ENCODE results near the gene ADSS2. TPM values are rescaled to one million over a fixed set of nuclear protein-coding genes. Genes with fewer than 3 reads are reported as not detected.

Gene ADSS2
- total RNA-seq, 1 donor from 2014 or later = 38.7 TPM

GRCh38 chr1:244442850-244443249 lies 8.9 kb downstream of the ADSS2 start:
- DNase-seq (ENCODE audit: extremely low spot score, unreplicated experiment) = no peak
- TF ChIP-seq, protein P1, sequence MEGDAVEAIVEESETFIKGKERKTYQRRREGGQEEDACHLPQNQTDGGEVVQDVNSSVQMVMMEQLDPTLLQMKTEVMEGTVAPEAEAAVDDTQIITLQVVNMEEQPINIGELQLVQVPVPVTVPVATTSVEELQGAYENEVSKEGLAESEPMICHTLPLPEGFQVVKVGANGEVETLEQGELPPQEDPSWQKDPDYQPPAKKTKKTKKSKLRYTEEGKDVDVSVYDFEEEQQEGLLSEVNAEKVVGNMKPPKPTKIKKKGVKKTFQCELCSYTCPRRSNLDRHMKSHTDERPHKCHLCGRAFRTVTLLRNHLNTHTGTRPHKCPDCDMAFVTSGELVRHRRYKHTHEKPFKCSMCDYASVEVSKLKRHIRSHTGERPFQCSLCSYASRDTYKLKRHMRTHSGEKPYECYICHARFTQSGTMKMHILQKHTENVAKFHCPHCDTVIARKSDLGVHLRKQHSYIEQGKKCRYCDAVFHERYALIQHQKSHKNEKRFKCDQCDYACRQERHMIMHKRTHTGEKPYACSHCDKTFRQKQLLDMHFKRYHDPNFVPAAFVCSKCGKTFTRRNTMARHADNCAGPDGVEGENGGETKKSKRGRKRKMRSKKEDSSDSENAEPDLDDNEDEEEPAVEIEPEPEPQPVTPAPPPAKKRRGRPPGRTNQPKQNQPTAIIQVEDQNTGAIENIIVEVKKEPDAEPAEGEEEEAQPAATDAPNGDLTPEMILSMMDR (conservative IDR thresholded peaks at IDR 0.05) = no peak
- H3K27me3 Mint-ChIP-seq = no peaks in the 10 kb centered on the region
- no peak overlapping the region for H3K4me3 Mint-ChIP-seq
- H3K9me3 Mint-ChIP-seq = no peaks in the 10 kb centered on the region
- H3K27ac Mint-ChIP-seq = no peak overlapping the region
- H3K4me1 Mint-ChIP-seq (ENCODE audit: unreplicated experiment) = peaks cover 27% of the 10 kb centered on the region
- peaks cover 4% of the 10 kb centered on the region for H3K36me3 Mint-ChIP-seq

DNA sequence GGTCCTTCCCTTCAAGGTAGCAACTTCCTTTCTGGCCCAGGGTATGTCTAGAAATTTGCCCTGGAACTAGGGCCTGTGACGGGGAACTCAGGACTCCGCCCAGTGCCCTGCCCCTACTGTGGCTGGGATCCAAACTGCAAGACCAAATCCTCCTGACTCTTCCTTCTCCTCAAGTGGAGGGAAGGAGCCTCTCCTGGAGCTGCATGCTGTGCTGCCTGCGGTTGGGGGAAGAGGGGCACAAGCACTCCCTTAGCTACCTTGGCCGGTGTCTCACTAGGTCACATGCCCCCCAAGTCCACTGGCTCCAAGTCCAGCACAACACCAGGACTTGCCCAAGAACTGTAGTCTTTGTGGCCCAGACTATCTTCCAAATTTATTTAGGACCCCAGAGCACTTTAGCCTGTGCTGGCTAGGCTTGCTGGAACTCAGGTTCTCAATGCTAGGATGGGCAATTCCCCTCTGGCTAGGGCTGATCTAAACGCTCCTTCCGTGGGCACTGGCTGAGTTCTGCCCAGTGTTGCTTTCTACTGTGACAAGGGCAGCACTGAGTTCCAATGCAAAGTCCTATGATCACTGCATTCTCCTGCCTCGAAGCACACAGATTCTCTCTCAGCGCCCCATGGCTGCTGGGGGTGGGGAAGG lies 12.2 kb downstream of the ADSS2 start:
- DNase-seq (ENCODE audit: extremely low spot score, unreplicated experiment) = no peak
- Mint-ChIP-seq H3K4me1 (ENCODE audit: unreplicated experiment) (peaks cover 14% of the 10 kb centered on the region), H3K27me3 (no peaks in the 10 kb centered on the region), H3K36me3 (peaks cover 11% of the 10 kb centered on the region), H3K9me3 (no peaks in the 10 kb centered on the region), H3K4me3 (no peak overlapping the region), H3K27ac (no peak overlapping the region)
- TF ChIP-seq, protein P1 (conservative IDR thresholded peaks at IDR 0.05) = no peak

GRCh38 chr1:244437086-244437468 lies 14.6 kb downstream of the ADSS2 start:
- no peaks in the 10 kb centered on the region for H3K27me3 Mint-ChIP-seq
- no peak overlapping the region for H3K27ac Mint-ChIP-seq
- H3K9me3 Mint-ChIP-seq = no peaks in the 10 kb centered on the region
- H3K4me1 Mint-ChIP-seq (ENCODE audit: unreplicated experiment) = peaks cover 14% of the 10 kb centered on the region
- H3K36me3 Mint-ChIP-seq = peaks cover 13% of the 10 kb centered on the region
- DNase-seq (ENCODE audit: extremely low spot score, unreplicated experiment) = no peak
- TF ChIP-seq, protein P1 (conservative IDR thresholded peaks at IDR 0.05) = no peak
- H3K4me3 Mint-ChIP-seq = no peak overlapping the region

GRCh38 chr1:244436336-244437085 lies 15.2 kb downstream of the ADSS2 start:
- H3K36me3 Mint-ChIP-seq = peaks cover 13% of the 10 kb centered on the region
- DNase-seq (ENCODE audit: extremely low spot score, unreplicated experiment) = no peak
- no peaks in the 10 kb centered on the region for H3K27me3 Mint-ChIP-seq
- TF ChIP-seq, protein P1 (conservative IDR thresholded peaks at IDR 0.05) = no peak
- no peak overlapping the region for H3K4me3 Mint-ChIP-seq
- no peaks in the 10 kb centered on the region for H3K9me3 Mint-ChIP-seq
- peaks cover 14% of the 10 kb centered on the region for H3K4me1 Mint-ChIP-seq (ENCODE audit: unreplicated experiment)
- no peak overlapping the region for H3K27ac Mint-ChIP-seq

DNA sequence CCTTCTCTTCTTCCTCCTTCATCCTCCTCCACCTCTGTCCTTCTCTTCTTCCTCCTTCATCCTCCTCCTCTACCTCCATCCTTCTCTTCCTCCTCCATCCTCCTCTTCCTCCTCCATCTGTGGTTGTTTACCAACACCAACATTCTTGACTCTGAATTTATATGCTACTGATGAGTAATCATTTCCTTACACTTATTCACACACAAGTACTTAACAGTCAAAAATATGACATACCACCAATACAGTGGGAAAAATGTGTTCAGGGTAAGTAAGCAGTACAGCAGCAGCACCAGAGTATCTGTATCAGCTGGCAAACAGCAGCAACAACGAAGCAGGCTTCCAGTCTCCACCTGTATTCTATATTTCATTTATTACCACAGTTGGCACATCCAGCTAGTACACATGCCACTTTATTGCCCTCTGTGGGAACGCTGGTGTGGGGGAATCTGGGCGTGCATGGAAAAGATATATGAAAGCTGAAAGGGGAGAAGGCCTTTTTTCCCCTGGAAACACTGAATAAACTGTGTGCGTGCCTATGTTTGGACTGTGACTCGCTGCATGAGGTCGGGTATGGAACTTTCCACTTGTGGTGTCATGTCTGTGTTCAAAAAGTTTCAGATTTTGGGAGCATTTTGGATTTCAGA lies 16.0 kb downstream of the ADSS2 start:
- DNase-seq (ENCODE audit: extremely low spot score, unreplicated experiment) = no peak
- TF ChIP-seq, protein P1 (conservative IDR thresholded peaks at IDR 0.05) = no peak
- H3K36me3 Mint-ChIP-seq = peaks cover 13% of the 10 kb centered on the region
- H3K4me3 Mint-ChIP-seq = no peak overlapping the region
- H3K4me1 Mint-ChIP-seq (ENCODE audit: unreplicated experiment) = peaks cover 14% of the 10 kb centered on the region
- no peaks in the 10 kb centered on the region for H3K9me3 Mint-ChIP-seq
- no peaks in the 10 kb centered on the region for H3K27me3 Mint-ChIP-seq
- no peak overlapping the region for H3K27ac Mint-ChIP-seq
